ENCODE data around the gene SEZ6L. TPM values are rescaled to one million over a fixed set of nuclear protein-coding genes. Genes with fewer than 3 reads are reported as not detected.

The SEZ6L gene
- total RNA-seq, 4 donors from 2014 or later: 0.27 to 0.57 TPM; not detected in 2

GRCh38 chr22:26310616-26311015 is 141.4 kb downstream of the SEZ6L start:
- Histone ChIP-seq H3K4me3 (no peak overlapping the region), H3K9me3 (no peaks in the 10 kb centered on the region), H3K36me3 (no peaks in the 10 kb centered on the region), H3K4me1 (no peaks in the 10 kb centered on the region), H3K27me3 (no peaks in the 10 kb centered on the region), H3K27ac (no peak overlapping the region)
- TF ChIP-seq CTCF (IDR thresholded peaks at IDR 0.05) (no peak), POLR2A (IDR thresholded peaks at IDR 0.05) (no peak)
- DNase-seq: no peak

- no peak for TF ChIP-seq POLR2A (IDR thresholded peaks at IDR 0.05)
- no peak for TF ChIP-seq CTCF (IDR thresholded peaks at IDR 0.05)
- no peaks in the 10 kb centered on the region for H3K27me3 ChIP-seq
- no peak for DNase-seq
- H3K4me1 ChIP-seq: no peaks in the 10 kb centered on the region
- no peak overlapping the region for H3K4me3 ChIP-seq
- no peak overlapping the region for H3K27ac ChIP-seq
- no peaks in the 10 kb centered on the region for H3K9me3 ChIP-seq
- no peaks in the 10 kb centered on the region for H3K36me3 ChIP-seq
These were observed 144.0 kb downstream of the SEZ6L start for GRCh38 chr22:26313291-26313690.

GRCh38 chr22:26314171-26314570 is 144.9 kb downstream of the SEZ6L start:
- Histone ChIP-seq H3K27me3 (no peaks in the 10 kb centered on the region), H3K4me1 (no peaks in the 10 kb centered on the region), H3K4me3 (no peak overlapping the region)

GRCh38 chr22:26314656-26315055 is 145.4 kb downstream of the SEZ6L start:
- Histone ChIP-seq H3K27ac (no peak overlapping the region), H3K4me1 (no peaks in the 10 kb centered on the region), H3K36me3 (no peaks in the 10 kb centered on the region), H3K4me3 (no peak overlapping the region), H3K9me3 (no peaks in the 10 kb centered on the region), H3K27me3 (no peaks in the 10 kb centered on the region)
- no peak for DNase-seq
- TF ChIP-seq POLR2A (IDR thresholded peaks at IDR 0.05) (no peak), CTCF (IDR thresholded peaks at IDR 0.05) (no peak)

More at GRCh38 chr22:26314171-26314570, 144.9 kb downstream of the SEZ6L start:
- TF ChIP-seq POLR2A (IDR thresholded peaks at IDR 0.05) (no peak), CTCF (IDR thresholded peaks at IDR 0.05) (no peak)
- Histone ChIP-seq H3K36me3 (no peaks in the 10 kb centered on the region), H3K9me3 (no peaks in the 10 kb centered on the region), H3K27ac (no peak overlapping the region)
- no peak for DNase-seq

- Histone ChIP-seq H3K9me3 (no peaks in the 10 kb centered on the region), H3K27me3 (no peaks in the 10 kb centered on the region), H3K4me3 (no peak overlapping the region), H3K4me1 (no peaks in the 10 kb centered on the region), H3K27ac (no peak overlapping the region), H3K36me3 (no peaks in the 10 kb centered on the region)
- TF ChIP-seq POLR2A (IDR thresholded peaks at IDR 0.05) (no peak), CTCF (IDR thresholded peaks at IDR 0.05) (no peak)
- DNase-seq: no peak
These were observed 147.5 kb downstream of the SEZ6L start for GRCh38 chr22:26316732-26317285.

GRCh38 chr22:26318975-26319374 is 149.7 kb downstream of the SEZ6L start:
- H3K27me3 ChIP-seq: no peaks in the 10 kb centered on the region
- no peak for TF ChIP-seq POLR2A (IDR thresholded peaks at IDR 0.05)
- TF ChIP-seq CTCF (IDR thresholded peaks at IDR 0.05): no peak
- no peaks in the 10 kb centered on the region for H3K9me3 ChIP-seq
- no peak overlapping the region for H3K4me3 ChIP-seq
- H3K4me1 ChIP-seq: no peaks in the 10 kb centered on the region
- no peak for DNase-seq
- no peaks in the 10 kb centered on the region for H3K36me3 ChIP-seq
- H3K27ac ChIP-seq: no peak overlapping the region
